KOPT-K1 (cell line): Measurements from ENCODE around the gene GPR34.
"Not testable (repeated sequence)": the region's sequence is repeated elsewhere in the genome, so short reads cannot be mapped to it uniquely, and the experiment has no call there.

ENCODE experiments used
- H3K27ac ChIP-seq: fragments of 200-600 bp; sonication (generic); 2 replicates; pipeline ENCODE4 v1.5.1; 2016; ENCODE audit warnings: antibody characterized with exemption, mild to moderate bottlenecking, low read depth, low read length; ENCODE audit not compliant: poor library complexity, severe bottlenecking
- H3K36me3 ChIP-seq: fragments of 200-600 bp; sonication (generic); 2 replicates; pipeline ENCODE4 v1.5.1; 2017; ENCODE audit warnings: antibody characterized with exemption, mild to moderate bottlenecking, low read length, moderate library complexity; ENCODE audit not compliant: insufficient read depth
- H3K9me3 ChIP-seq: fragments of 200-600 bp; sonication (generic); 2 replicates; pipeline ENCODE4 v1.5.1; 2017; ENCODE audit warnings: antibody characterized with exemption, low read length, mild to moderate bottlenecking; ENCODE audit not compliant: insufficient read depth, poor library complexity, severe bottlenecking

The GPR34 gene

GRCh38 chrX:41716222-41716621 is 27.4 kb downstream of the GPR34 start:
- Histone ChIP-seq H3K27ac (no peak overlapping the region), H3K36me3 (peaks cover 8% of the 10 kb centered on the region; the same call in 1 of the 2 replicates), H3K9me3 (peaks cover 29% of the 10 kb centered on the region)

- Histone ChIP-seq H3K9me3 (peaks cover 29% of the 10 kb centered on the region), H3K36me3 (peaks cover 8% of the 10 kb centered on the region; the same call in 1 of the 2 replicates)
Observed at GRCh38 chrX:41716767-41717473, 28.1 kb downstream of the GPR34 start.

GRCh38 chrX:41718481-41719235 is 29.9 kb downstream of the GPR34 start:
- H3K9me3 ChIP-seq: peaks cover 29% of the 10 kb centered on the region
- H3K36me3 ChIP-seq: peaks cover 8% of the 10 kb centered on the region; the same call in 1 of the 2 replicates
- H3K27ac ChIP-seq: peak overlapping the region; percentile 53

More at GRCh38 chrX:41716767-41717473, 28.1 kb downstream of the GPR34 start:
- no peak overlapping the region for H3K27ac ChIP-seq

- not testable (repeated sequence) for H3K36me3 ChIP-seq
- H3K9me3 ChIP-seq: peaks cover 29% of the 10 kb centered on the region
- H3K27ac ChIP-seq: peak overlapping the region; percentile 53
Observed at GRCh38 chrX:41719610-41720009, 30.8 kb downstream of the GPR34 start.

GRCh38 chrX:41720125-41720779 is 31.5 kb downstream of the GPR34 start:
- peaks cover 29% of the 10 kb centered on the region for H3K9me3 ChIP-seq
- H3K36me3 ChIP-seq: peaks cover 8% of the 10 kb centered on the region; the same call in 1 of the 2 replicates
- H3K27ac ChIP-seq: peak overlapping the region; percentile 53

- Histone ChIP-seq H3K36me3 (peaks cover 8% of the 10 kb centered on the region; the same call in 1 of the 2 replicates), H3K9me3 (peaks cover 28% of the 10 kb centered on the region), H3K27ac (no peak overlapping the region)
Observed at GRCh38 chrX:41721590-41721989, 32.8 kb downstream of the GPR34 start.

GRCh38 chrX:41722214-41722613 is 33.4 kb downstream of the GPR34 start:
- Histone ChIP-seq H3K9me3 (peaks cover 22% of the 10 kb centered on the region), H3K36me3 (peaks cover 8% of the 10 kb centered on the region; the same call in 1 of the 2 replicates), H3K27ac (no peak overlapping the region)

- peaks cover 8% of the 10 kb centered on the region; the same call in 1 of the 2 replicates for H3K36me3 ChIP-seq
- H3K9me3 ChIP-seq: peaks cover 14% of the 10 kb centered on the region
- no peak overlapping the region for H3K27ac ChIP-seq
Observed at GRCh38 chrX:41722816-41723618, 34.2 kb downstream of the GPR34 start.

- H3K9me3 ChIP-seq: peaks cover 6% of the 10 kb centered on the region
- peaks cover 4% of the 10 kb centered on the region; the same call in 1 of the 2 replicates for H3K36me3 ChIP-seq
- H3K27ac ChIP-seq: no peak within 1 kb of the TSS
Observed at GRCh38 chrX:41723826-41724225, 35.1 kb downstream of the GPR34 start, which contains the start of gene GPR82. GPR82 (plus strand) TSS chrX:41724181; CDS start chrX:41727027, 2,846 bp downstream.

GRCh38 chrX:41728125-41728524 is 39.4 kb downstream of the GPR34 start:
- Histone ChIP-seq H3K36me3 (no peaks in the 10 kb centered on the region), H3K27ac (no peak overlapping the region), H3K9me3 (no peaks in the 10 kb centered on the region)

GRCh38 chrX:41730081-41730480 is 41.3 kb downstream of the GPR34 start:
- H3K27ac ChIP-seq: no peak overlapping the region
- H3K36me3 ChIP-seq: no peaks in the 10 kb centered on the region
- no peaks in the 10 kb centered on the region for H3K9me3 ChIP-seq

- Histone ChIP-seq H3K27ac (peak overlapping the region; percentile 21), H3K36me3 (no peaks in the 10 kb centered on the region), H3K9me3 (no peaks in the 10 kb centered on the region)
Observed at GRCh38 chrX:41732260-41732659, 43.5 kb downstream of the GPR34 start.

GRCh38 chrX:41733939-41734338 is 45.2 kb downstream of the GPR34 start:
- Histone ChIP-seq H3K27ac (peak overlapping the region; percentile 59), H3K9me3 (no peaks in the 10 kb centered on the region), H3K36me3 (no peaks in the 10 kb centered on the region)

GRCh38 chrX:41734530-41734929 is 45.8 kb downstream of the GPR34 start:
- Histone ChIP-seq H3K9me3 (no peaks in the 10 kb centered on the region), H3K27ac (peak overlapping the region; percentile 59), H3K36me3 (no peaks in the 10 kb centered on the region)
